Fibroblast of lung (primary cell): ENCODE data around the gene KRT85.

Experiments used
- EZH2 ChIP-seq: IDR thresholded peaks from 2 replicates; pipeline ENCODE4 v1.5.1; 2012; ENCODE audit warnings: low read length, control low read depth, mild to moderate bottlenecking; ENCODE audit errors: missing control alignments
- TF ChIP-seq, protein P1 (sequence below), 2 donors: IDR thresholded peaks in 1 of 2; conservative IDR thresholded peaks in 1 of 2; 1 replicate in 1 of 2; 2 replicates in 1 of 2; pipeline ENCODE4 v1.5.1; 2011 to 2012; ENCODE audit warnings: low read length in 2 of 2, control low read depth in 1 of 2, inconsistent platforms in 1 of 2, low read depth in 1 of 2, mild to moderate bottlenecking in 1 of 2

DNA sequence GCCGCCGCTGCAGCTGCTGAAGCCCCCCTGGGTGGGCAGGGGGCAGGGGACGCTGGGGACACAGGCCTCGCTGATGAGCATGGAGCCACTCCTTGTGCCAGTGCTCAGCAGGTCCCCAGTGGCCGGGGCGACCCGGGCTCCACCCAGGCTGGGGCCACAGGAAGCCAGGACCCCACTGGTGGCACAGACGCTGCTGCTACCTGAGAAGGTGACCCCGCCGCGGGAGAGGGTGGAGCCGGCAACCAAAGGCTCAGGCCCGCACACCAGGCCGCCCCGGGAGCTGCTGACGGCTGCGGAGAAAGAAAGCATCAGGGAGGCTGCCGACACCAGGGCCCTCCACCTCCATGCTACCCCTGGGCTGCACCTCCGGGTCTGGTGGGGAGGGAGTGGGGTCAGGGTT, 10.8 kb upstream of the KRT85 start:
- TF ChIP-seq, protein P1, sequence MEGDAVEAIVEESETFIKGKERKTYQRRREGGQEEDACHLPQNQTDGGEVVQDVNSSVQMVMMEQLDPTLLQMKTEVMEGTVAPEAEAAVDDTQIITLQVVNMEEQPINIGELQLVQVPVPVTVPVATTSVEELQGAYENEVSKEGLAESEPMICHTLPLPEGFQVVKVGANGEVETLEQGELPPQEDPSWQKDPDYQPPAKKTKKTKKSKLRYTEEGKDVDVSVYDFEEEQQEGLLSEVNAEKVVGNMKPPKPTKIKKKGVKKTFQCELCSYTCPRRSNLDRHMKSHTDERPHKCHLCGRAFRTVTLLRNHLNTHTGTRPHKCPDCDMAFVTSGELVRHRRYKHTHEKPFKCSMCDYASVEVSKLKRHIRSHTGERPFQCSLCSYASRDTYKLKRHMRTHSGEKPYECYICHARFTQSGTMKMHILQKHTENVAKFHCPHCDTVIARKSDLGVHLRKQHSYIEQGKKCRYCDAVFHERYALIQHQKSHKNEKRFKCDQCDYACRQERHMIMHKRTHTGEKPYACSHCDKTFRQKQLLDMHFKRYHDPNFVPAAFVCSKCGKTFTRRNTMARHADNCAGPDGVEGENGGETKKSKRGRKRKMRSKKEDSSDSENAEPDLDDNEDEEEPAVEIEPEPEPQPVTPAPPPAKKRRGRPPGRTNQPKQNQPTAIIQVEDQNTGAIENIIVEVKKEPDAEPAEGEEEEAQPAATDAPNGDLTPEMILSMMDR (conservative IDR thresholded peaks at IDR 0.05 in 1 of 2, IDR thresholded peaks at IDR 0.05 in 1 of 2; ENCODE audit: low read depth in 1 of 2, low read length in 2 of 2) = no peak
- TF ChIP-seq EZH2 = no peak
